GM12878 (cell line): Measurements from ENCODE around the gene CTNNA3.

Source experiments
- BHLHE40 ChIP-seq, 2 experiments: fragments of 450-650 bp in 1 of 2; IDR thresholded peaks; 2 replicates each; pipeline ENCODE4 v1.6.1; 2011 to 2017; ENCODE audit warnings: low read depth in 2 of 2, borderline replicate concordance in 1 of 2, improper control_type of control experiment in 1 of 2, low read length in 1 of 2, mild to moderate bottlenecking in 1 of 2
- CTCF ChIP-seq, 3 experiments: IDR thresholded peaks in 2 of 3; conservative IDR thresholded peaks in 1 of 3; 2 replicates each; pipeline ENCODE4 v1.5.1; 2011; ENCODE audit warnings: low read depth in 3 of 3, low read length in 3 of 3, mild to moderate bottlenecking in 3 of 3, control low read depth in 2 of 3, moderate library complexity in 2 of 3, inconsistent platforms in 1 of 3, mixed read lengths in 1 of 3; ENCODE audit not compliant: control insufficient read depth in 2 of 3, insufficient read depth in 1 of 3; ENCODE audit errors: extremely low read depth in 1 of 3
- EGR1 ChIP-seq, 2 experiments: IDR thresholded peaks; 1 replicate in 1 of 2; 2 replicates in 1 of 2; pipeline ENCODE4 v1.6.1; 2011 to 2012; ENCODE audit warnings: low read depth in 2 of 2, low read length in 2 of 2, borderline replicate concordance in 1 of 2, mild to moderate bottlenecking in 1 of 2, moderate library complexity in 1 of 2
- EP300 ChIP-seq, 2 experiments: fragments of 150-350 bp in 1 of 2; IDR thresholded peaks; 2 replicates each; pipeline ENCODE4 v1.6.1; 2011 to 2012; ENCODE audit warnings: low read depth in 2 of 2, low read length in 2 of 2, borderline replicate concordance in 1 of 2, improper control_type of control experiment in 1 of 2, inconsistent platforms in 1 of 2; ENCODE audit not compliant: control insufficient read depth in 1 of 2
- ETV6 ChIP-seq, 2 experiments: fragments of 450-650 bp in 1 of 2; IDR thresholded peaks in 1 of 2; conservative IDR thresholded peaks in 1 of 2; 2 replicates each; pipeline ENCODE4 v1.6.1; 2014; ENCODE audit warnings: antibody characterized with exemption in 1 of 2, borderline replicate concordance in 1 of 2, low read depth in 1 of 2, mild to moderate bottlenecking in 1 of 2, moderate library complexity in 1 of 2
- HDGF ChIP-seq: fragments of 450-650 bp; IDR thresholded peaks from 2 replicates; pipeline ENCODE4 v1.6.1; 2016; ENCODE audit warnings: antibody characterized with exemption
- JUNB ChIP-seq: IDR thresholded peaks from 2 replicates; pipeline ENCODE4 v1.6.1; 2016; ENCODE audit warnings: antibody characterized with exemption, mild to moderate bottlenecking
- MXI1 ChIP-seq: fragments of 150-350 bp; IDR thresholded peaks from 2 replicates; pipeline ENCODE4 v1.6.1; 2011; ENCODE audit warnings: low read depth, mild to moderate bottlenecking, inconsistent platforms, low read length, improper control_type of control experiment
- POLR2A ChIP-seq: IDR thresholded peaks from 2 replicates; pipeline ENCODE4 v1.6.1; 2011; ENCODE audit warnings: low read depth, mild to moderate bottlenecking, low read length
- REST ChIP-seq: IDR thresholded peaks from 2 replicates; pipeline ENCODE4 v1.6.1; 2012; ENCODE audit warnings: mild to moderate bottlenecking, low read depth, low read length
- SPI1 ChIP-seq: IDR thresholded peaks from 2 replicates; pipeline ENCODE4 v1.6.1; 2011; ENCODE audit warnings: low read depth, mild to moderate bottlenecking, low read length, moderate library complexity, borderline replicate concordance; ENCODE audit not compliant: insufficient read depth
- TAF1 ChIP-seq: IDR thresholded peaks from 2 replicates; pipeline ENCODE4 v1.6.1; 2011; ENCODE audit warnings: mild to moderate bottlenecking, low read depth, low read length, borderline replicate concordance
- TF ChIP-seq, protein P1 (sequence below): IDR thresholded peaks from 2 replicates; pipeline ENCODE4 v1.6.1; 2011; ENCODE audit warnings: mild to moderate bottlenecking, low read depth, low read length, moderate library complexity; ENCODE audit not compliant: insufficient replicate concordance
- TF ChIP-seq, protein P2 (sequence below): IDR thresholded peaks from 2 replicates; pipeline ENCODE4 v1.6.1; 2012; ENCODE audit warnings: low read depth, low read length, improper control_type of control experiment

DNA sequence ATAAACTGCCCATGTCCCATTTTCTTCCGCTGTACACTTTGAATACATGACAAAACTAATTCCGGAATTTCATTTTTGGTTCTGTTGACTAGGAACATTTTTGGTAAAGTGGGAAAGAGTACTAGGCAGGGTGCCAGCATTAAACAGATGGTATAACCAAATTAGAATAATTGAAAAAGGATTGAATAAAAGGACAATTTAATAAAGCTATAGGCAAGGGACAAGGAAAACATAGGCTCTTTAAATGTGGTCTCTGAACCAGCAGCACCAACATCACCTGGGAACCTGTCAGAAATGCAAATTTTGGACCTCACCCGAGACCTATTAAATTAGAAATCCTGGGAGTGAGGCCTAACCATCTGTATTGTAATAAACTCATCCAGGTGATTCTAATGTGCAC, 393.3 kb downstream of the CTNNA3 start:
- TF ChIP-seq CTCF (IDR thresholded peaks at IDR 0.05 in 2 of 3, conservative IDR thresholded peaks at IDR 0.05 in 1 of 3; ENCODE audit: control insufficient read depth in 2 of 3, extremely low read depth in 1 of 3, insufficient read depth in 1 of 3, low read depth in 3 of 3, low read length in 3 of 3): no peak
- TF ChIP-seq SPI1: no peak
- TF ChIP-seq, protein P1, sequence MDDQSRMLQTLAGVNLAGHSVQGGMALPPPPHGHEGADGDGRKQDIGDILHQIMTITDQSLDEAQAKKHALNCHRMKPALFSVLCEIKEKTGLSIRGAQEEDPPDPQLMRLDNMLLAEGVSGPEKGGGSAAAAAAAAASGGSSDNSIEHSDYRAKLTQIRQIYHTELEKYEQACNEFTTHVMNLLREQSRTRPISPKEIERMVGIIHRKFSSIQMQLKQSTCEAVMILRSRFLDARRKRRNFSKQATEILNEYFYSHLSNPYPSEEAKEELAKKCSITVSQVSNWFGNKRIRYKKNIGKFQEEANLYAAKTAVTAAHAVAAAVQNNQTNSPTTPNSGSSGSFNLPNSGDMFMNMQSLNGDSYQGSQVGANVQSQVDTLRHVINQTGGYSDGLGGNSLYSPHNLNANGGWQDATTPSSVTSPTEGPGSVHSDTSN: no peak
- no peak for TF ChIP-seq REST
- no peak for TF ChIP-seq EP300 (IDR thresholded peaks at IDR 0.05; ENCODE audit: borderline replicate concordance in 1 of 2, control insufficient read depth in 1 of 2, low read depth in 2 of 2, low read length in 2 of 2)
- TF ChIP-seq POLR2A: no peak
- TF ChIP-seq ETV6 (conservative IDR thresholded peaks at IDR 0.05 in 1 of 2, IDR thresholded peaks at IDR 0.05 in 1 of 2; ENCODE audit: borderline replicate concordance in 1 of 2, low read depth in 1 of 2): no peak
- no peak for TF ChIP-seq BHLHE40 (IDR thresholded peaks at IDR 0.05; ENCODE audit: borderline replicate concordance in 1 of 2, low read depth in 2 of 2, low read length in 1 of 2)
- TF ChIP-seq JUNB: no peak
- TF ChIP-seq HDGF: no peak
- no peak for TF ChIP-seq MXI1
- TF ChIP-seq, protein P2, sequence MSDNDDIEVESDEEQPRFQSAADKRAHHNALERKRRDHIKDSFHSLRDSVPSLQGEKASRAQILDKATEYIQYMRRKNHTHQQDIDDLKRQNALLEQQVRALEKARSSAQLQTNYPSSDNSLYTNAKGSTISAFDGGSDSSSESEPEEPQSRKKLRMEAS: no peak
- TF ChIP-seq EGR1 (IDR thresholded peaks at IDR 0.05; ENCODE audit: borderline replicate concordance in 1 of 2, low read depth in 2 of 2, low read length in 2 of 2): no peak
- no peak for TF ChIP-seq TAF1
